AML-193 (cell line): ENCODE results near the gene MTOR.
"Not testable (repeated sequence)": the region's sequence is repeated elsewhere in the genome, so short reads cannot be mapped to it uniquely, and the experiment has no call there.

Experiments
- DNase-seq, 2 experiments: peaks; one replicate each; lab custom pipeline; 2025; lab: John Stamatoyannopoulos, UW

The MTOR gene

DNA sequence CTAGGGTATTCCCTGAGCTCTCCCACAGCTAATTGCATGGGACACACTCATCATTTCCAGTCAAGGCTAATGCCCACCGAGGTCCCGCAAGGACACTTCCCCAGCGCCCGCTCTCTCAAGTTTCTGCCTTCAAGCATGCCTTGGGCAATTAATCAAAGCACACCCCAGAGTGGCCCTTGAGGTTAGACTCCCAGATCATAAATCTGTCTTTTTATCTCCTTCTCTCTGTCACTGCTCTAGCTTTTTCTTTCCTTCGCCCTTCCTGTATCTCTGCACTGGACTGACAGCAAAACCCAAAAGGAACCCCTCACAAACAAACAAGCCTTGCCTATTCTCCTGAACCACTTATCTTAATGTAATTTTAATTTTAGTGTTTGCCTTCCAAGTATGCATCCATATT is 154.8 kb downstream of the MTOR start:
- DNase-seq: no peak

DNA sequence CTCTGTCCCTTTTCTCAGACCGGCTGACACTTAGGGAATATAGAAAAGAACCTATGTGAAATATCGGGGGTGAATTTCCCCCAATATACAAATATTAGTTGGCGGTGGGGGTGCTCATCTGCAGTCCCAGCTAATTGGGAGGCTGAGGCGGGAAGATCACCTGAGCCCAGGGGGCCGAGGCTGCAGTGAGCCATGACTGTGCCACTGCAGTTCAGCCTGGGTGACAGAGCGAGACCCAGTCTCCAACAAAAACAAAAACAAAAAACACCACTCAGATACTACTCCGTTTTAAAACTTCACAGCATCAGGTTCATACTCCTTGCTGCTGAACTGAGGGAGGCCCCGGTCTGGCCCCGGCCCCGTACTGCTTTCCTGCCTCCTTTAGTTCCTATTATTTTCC is 156.8 kb downstream of the MTOR start:
- DNase-seq: no peak

DNA sequence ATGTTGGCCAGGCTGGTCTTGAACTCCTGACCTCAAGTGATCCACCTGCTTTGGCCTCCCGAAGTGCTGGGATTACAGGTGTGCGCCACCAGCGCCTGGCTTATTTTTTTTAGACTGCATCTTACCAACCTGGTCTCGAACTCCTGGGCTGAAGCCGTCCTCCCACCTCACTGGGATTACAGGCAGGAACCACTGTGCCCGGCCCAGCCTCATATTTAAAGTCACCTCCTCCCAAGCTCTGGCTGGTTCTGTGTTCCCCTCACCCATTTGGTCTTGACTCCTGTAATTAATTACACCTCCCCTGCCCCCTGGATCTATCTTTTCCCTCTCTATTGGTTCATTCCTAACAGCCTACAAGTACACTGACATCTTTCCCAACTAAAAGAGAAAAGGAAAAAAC is 161.0 kb downstream of the MTOR start:
- DNase-seq: no peak

DNA sequence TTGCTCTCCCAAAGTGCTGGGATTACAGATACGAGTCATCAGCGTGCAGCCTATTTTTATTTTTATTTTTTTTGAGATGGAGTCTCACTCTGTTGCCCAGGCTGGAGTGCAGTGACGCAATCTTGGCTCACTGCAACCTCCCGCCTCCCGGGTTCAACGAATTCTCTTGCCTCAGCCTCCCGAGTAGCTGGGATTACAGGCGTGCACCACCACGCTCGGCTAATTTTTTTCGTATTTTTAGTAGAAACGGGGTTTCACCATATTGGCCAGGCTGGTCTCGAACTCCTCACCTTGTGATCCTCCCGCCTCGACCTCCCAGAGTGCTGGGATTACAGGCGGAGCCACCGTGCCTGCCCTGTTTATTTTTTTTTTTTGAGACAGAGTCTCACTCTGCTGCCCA is 161.5 kb downstream of the MTOR start:
- DNase-seq: not testable (repeated sequence)

DNA sequence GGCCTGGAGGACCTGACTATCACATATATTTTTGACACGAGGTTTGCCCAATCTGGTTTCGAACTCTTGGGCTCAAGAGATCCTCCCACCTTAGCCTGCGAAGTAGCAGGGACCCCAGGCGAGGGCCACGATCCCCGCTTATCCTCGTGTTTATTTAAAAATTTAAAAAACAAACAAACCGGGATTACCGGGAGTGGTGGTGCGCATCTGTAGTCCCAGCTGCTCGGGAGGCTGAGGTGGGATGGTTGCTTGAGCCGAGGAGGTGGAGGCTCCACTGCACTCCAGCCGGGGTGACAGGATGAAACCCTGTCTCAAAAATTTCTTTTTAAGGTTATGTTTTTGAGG is 162.2 kb downstream of the MTOR start:
- DNase-seq: no peak

DNA sequence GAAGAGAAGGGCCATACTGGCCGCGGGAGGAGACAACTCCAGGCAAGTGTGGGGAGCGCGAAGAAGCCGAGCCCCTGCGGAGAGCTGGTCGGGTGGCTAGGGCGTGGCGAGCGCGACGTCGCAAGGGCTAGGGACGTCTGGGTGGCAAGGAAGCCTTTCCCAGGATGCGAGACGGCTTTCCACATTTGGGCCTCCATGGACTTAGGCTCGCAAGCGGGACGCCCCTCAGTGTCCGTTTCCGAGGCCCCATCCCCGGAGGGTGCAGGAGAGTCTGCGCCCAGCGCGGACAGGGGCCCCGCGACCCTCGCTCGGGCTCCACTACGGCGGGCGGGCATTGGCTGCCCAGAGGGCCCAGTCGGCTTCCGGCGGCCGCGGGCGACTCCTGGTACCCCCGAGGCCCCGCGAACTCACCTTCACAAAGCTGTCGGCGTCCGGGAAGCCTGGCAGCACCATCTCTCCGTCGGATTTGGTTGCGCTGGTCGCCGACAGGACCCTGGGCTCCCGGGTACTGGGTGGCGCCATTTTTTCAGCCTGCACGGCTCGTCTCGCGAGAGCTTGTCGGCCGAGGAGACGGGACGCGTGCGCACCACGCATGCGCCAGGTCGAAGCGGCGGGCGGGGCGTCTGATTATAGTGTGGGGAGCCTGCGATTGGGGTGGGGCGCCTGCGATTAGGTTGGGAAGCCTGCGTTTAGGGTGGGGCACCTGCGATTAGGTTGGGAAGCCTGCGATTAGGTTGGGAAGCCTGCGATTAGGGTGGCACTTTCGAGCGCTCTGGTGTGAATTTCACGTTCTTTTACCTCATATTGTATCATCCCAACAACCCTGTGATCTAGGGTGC is 162.8 kb downstream of the MTOR start, which contains the start of gene EXOSC10:
Gene EXOSC10 (minus strand): TSS at position 560 of the 839 bp plus-strand sequence. CDS start 38 bp downstream, at position 522.
- DNase-seq: peak; percentile 69 to 82

DNA sequence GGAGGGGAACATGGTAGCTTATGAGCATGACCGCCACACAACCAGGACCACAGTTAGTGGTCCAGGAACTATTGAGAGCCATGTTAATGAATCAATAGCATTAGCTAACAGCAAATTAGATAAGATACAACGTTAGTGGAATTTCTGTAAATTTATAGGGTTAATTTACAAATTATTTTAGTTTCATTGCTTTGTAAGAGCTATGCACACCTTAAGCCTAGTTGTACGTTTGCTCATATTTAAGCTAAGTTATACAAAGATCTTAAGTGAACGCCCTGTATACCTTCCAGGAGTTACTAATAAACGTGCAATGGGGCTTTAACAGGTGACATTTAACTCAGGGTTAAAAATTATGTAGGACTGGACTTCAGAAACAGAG is 163.4 kb downstream of the MTOR start:
- DNase-seq: no peak

DNA sequence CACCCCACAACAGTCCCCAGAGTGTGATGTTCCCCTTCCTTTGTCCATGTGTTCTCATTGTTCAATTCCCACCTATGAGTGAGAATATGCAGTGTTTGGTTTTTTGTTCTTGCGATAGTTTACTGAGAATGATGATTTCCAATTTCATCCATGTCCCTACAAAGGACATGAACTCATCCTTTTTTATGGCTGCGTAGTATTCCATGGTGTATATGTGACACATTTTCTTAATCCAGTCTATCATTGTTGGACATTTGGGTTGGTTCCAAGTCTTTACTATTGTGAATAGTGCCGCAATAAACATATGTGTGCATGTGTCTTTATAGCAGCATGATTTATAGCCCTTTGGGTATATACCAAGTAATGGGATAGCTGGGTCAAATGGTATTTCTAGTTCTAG is 178.6 kb downstream of the MTOR start:
- DNase-seq: not testable (repeated sequence)

DNA sequence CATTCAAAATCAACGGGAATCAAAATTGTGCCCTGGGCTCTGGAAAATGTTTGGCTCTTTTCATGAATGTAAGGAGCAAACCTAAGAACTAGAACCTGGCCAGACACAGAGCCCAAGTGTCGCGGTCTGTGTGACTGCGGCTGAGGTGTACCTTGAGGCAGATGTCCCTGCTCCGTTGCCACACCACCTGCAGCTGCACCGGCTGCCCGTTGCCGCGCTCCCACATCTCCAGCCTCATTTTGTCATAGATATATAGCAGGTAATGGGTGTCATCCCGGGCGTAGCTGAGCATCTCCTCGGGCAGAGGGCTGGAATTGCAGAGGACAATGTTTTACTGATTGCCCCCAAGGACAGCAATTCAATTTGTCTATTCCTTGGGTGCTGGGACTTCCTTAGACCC is 181.4 kb downstream of the MTOR start:
- DNase-seq: no peak

DNA sequence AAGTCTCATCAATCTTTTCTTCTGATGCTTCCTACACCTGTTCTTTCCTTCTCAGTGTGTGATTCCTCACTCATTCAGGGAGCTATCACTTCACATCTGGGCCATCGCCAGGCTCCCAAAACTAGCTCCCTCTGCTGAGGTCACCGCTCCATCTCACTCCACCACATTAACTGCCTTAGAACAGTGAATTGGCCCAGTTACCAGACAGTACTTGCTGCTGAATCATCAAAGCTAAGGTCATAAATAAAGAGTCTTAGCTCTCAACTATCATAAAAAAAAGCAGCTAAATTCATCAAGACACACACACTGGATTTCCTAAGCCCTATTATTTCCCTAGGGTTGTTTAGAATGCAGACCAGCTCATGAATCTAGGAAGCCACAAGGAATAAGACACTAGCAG is 183.7 kb downstream of the MTOR start:
- no peak for DNase-seq

DNA sequence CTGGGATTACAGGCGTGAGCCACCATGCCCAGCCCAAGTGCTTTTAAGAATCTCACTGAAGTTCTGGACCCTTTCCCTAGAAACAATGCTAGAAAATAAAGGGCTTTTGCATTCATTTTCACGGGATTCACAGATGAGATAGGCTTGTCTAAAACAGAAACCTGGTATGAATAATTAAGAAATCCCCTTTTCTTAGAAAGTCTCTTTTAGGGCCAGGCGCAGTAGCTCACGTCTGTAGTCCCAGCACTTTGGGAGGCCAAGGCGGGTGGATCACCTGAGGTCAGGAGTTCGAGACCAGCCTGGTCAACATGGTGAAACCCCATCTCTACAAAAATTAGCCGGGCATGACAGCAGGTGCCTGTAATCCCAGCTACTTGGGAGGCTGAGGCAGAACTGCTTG is 189.0 kb downstream of the MTOR start:
- DNase-seq: not testable (repeated sequence)

DNA sequence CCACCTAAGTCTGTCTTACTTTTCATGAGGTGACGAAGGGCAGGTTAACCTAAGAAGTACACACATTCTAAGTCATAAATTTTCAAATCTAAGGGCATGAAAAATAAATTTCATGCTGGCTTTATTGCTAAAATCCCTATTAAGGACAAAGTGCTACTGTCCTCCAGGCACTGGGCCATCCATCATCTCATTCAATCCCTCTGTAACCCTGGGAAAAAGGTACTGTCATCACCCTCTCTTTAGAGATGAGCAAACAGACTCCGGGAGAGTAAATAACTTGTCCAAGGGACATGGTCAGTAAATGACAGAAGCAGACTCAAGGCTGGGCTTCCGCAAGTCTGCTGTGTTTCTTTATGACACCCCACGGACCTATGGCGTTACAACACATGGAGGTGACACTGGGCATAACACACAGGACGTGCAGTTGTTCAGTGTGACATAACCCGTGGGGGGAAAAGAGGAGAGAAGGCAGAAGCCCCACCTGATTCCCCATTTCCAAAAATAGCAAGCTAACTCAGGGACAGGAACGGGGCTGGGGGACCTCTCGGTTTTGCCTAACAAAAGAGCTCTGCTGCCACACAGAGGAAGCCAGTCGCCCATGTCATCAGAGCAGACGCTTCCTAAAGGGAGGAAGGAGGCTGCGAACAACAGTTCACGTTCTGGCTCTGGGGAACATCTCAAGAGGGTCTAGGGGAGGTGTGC is 190.0 kb downstream of the MTOR start:
- no peak for DNase-seq

DNA sequence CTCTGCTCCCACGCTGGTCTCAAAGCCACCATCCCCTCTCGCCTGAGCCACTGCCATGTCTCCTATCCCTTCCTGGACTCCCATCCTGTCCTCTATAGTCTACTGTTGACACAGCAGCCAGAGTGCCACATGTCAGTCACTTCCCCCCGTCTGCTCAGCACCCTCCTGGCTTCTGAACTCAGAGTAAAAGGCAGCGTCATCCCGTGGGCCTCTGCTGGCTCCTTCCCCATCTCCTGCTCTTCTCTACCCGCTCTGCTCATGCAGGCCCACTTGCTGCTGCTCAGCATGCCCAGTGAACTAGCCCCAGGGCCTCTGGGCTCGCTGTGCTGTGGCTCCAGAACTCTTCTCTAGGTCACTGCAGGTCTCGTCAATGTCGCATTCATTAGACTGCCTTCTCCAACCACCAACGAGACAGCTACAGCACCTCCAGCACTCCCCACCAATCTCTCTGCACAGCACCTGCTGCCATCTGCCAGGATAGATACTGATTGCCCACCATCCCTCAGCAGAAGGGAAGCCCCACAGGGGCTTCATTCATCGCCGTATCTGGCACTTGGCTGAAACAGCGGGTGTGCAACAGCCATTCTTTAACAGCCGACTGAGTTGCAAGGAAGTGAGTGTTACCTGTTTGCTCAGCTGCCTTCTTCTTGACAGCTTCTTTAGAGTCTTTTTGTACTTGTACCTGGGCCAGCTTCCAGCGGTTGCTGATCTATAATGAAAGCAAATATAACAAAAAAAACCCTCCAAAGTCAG is 190.7 kb downstream of the MTOR start:
- DNase-seq: no peak

DNA sequence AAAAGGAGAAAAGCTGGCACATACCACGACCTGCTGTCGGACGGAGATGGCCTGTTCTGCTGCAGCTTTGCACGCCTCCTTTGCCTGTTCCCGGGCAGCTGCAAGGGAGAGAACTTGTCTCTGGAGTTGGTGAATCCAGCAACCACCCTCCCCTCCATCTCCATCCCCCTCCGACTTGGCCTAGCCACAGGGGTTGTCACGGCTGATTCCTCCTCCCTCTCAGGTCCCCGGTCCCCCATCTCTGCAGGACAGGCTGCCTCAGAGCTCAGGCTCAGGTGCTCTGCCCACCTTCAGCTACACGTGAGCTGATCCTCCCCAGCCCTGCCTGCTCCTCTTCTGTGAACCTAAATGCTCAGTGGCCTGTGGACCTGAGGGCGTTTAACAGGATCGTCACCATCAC is 191.5 kb downstream of the MTOR start:
- no peak for DNase-seq

DNA sequence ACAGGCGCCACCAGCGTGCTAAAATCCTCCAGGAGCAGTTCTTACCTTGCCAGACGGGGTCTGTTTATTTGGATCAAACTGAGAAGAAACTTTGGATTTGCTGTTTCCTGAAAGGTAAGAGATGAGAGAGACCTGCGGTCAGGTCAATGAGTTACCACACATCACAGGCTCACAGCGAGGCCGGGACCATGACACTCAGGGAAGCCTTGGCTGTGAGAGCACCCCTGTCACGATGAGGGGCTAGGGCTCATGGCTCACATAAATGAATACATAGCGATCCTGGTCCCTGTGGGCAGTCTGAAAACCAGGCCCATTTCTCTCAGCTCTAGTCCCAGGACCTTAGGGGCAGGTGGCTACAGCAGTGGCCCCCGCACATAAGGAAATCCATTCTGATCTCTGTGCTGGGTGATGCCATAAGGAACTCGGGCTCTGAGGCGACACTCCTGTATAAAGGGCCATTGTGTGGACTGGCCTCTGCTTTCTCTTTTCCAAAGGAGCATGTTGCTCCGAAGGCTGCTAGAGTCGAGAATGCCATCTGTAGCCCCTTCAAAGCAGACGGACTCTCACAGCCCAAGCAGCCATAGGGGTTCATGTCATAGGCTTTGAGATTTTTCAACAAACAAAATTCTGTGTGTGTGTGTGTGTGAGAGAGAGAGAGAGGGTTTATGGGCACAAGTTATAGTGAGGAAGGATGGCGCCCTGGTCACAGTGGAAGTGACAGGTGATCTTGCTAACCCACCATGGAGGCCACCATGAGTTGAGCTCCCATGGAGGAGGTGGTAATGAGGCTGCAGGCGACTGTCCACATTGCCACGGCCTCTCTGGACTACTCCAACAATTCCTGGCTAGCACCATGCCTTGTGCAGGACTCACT is 193.5 kb downstream of the MTOR start:
- no peak for DNase-seq

DNA sequence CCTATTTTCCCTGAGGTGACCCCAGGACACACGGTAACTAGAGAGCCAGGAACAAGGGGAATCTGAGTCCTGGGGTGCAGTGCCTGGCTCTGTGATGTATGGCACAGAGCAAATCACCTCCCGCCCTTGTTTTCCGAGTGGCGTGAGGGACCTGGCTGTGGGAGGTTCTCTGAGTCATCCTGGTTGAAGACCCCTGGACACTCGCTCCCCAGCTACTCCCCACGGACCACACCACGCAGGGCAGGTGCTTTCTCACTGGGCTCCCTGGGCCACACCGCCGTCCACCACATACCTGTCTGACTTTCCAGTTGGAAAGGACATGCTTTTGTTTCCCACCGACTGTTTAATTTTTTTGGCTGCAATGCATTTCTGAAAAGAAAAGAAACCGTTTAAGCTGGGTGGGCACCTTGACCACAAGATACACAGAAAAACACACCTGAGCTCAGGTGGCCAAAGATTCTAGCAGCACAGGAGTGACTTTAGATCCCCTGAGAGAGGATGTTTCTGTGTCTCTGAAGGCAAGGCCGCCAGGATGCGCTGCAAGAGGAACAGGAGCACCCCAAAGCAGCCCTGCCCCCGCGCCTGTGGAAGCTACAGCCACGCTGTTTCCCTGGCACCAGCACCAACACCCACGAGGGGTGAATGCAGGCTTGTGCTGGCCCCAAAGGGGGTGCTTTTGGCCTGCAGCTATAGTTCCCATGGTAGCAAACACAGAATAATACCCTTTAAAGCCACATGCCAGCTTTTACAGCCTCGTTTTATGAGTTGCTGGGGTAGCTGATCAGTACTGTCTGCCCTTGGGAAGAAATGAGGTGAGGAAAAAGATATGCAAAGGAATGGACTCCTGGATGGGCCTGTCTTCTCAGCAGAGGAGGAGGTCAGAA is 194.4 kb downstream of the MTOR start:
- DNase-seq: no peak

DNA sequence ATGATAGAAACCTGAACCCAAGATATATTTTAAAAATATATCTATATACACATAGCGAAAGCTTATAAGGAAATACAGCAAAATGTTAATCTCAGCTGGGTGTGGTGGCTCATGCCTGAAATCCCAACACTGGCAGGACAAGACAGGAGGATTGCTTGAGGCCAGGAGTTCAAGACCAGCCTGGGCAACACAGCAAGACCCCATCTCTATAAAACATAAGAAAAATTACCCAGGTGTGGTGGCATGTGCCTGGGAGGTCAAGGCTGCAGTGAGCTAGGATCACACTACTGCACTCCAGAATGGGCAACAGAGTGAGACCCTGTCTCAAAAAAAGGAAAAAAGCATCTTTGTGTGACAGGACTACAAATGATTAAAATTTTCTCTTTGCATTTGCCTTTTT is 196.6 kb downstream of the MTOR start:
- DNase-seq: no peak

DNA sequence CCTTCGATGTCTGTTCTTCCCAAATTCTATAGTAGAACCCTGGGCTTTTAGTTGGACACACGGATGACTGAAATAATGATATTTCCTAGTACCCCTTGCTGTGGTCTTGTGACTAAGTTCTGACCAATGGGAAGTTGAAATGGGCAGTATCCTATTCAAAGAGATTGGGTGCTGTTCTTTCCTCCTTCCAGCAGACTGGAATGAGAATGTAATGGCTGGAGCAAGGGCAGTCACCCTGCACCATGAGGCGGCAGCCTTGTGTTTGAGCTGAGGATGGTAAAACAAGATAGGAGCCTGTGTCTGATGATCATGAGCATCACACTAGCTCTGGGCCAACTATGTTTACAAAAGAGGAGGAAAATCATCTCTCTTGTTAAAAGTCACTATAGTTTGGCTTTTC is 197.4 kb downstream of the MTOR start:
- no peak for DNase-seq

DNA sequence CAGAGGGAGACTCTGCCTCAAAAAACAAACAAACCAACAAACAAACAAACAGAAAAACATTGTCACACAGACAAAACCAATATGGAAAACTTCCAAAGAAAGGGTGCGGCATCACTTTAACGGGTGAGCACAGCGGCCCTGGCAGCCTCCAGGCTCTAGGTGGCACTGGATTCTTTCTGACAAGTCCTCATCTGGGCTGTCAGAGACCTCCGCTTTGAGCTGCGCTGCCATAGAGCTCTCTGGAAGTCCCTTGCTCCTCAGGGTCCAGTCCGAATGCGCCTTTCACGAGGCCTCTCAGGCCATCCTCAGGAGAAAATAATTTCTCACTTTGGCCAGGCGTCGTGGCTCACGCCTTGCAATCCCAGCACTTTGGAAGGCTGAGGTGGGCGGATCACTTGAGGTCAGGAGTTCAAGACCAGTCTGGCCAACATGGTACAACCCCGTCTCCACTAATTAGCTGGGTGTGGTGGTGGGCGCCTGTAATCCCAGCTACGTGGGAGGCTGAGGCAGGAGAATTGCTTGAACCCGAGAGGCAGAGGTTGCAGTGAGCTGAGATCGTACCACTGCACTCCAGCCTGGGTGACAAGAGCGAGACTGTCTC is 198.3 kb downstream of the MTOR start:
- not testable (repeated sequence) for DNase-seq

DNA sequence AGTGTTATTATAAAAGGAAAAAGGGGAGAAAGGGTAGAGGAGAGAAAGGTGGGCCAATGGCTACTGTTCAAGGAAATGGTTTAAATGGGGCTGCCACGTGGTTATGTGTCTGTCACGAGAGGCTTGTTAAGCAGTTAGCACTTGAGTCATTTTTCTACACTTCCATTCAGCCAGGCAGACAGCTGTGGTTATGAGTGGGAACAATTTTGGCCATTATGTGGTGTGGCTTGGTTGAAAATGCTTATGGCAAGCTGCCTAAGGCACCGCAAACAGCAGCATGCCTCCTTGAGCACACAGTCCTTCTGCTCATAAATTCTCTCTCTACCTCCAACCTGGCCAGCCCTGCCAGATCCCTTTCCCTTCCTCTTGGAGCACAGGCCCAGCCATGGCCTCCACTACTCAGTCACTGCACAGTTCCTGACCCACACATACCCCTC is 199.4 kb downstream of the MTOR start:
- no peak for DNase-seq
